Hematopoietic multipotent progenitor cell treated with erythropoietin and hydrocortisone succinate and interleukin-3 and kit ligand, for 15 days (in vitro differentiated cells): ENCODE results near the gene GRK6.
"Not testable (repeated sequence)": the region's sequence is repeated elsewhere in the genome, so short reads cannot be mapped to it uniquely, and the experiment has no call there.

Experiments
- DNase-seq: peaks from one replicate; pipeline ENCODE4 v3.0.0-alpha.2; 2015; ENCODE audit warnings: low spot score

GRK6 gene

GRCh38 chr5:177399997-177400868 lies 26.2 kb upstream of the GRK6 start, which contains the start of gene PFN3:
Gene PFN3, minus strand, starts transcription at chr5:177400661. Its CDS starts 85 bp downstream, at chr5:177400576.
- DNase-seq = no peak

- DNase-seq = peak; percentile 42
These were observed 24.0 kb upstream of the GRK6 start for GRCh38 chr5:177402271-177403043.

- DNase-seq = no peak
These were observed 23.2 kb upstream of the GRK6 start for GRCh38 chr5:177403102-177403791.

GRCh38 chr5:177403792-177404640 lies 22.5 kb upstream of the GRK6 start:
- DNase-seq = peak; percentile 80

GRCh38 chr5:177404641-177405179 lies 21.8 kb upstream of the GRK6 start:
- no peak for DNase-seq

GRCh38 chr5:177405312-177405711 lies 21.2 kb upstream of the GRK6 start:
- DNase-seq = no peak

GRCh38 chr5:177405805-177406204 lies 20.7 kb upstream of the GRK6 start:
- DNase-seq = no peak

GRCh38 chr5:177409043-177409801 lies 17.3 kb upstream of the GRK6 start, which contains the start of gene F12:
Gene F12, minus strand, starts transcription at chr5:177409564. Its CDS starts 37 bp downstream, at chr5:177409527.
- no peak for DNase-seq

GRCh38 chr5:177410575-177410974 lies 15.9 kb upstream of the GRK6 start:
- no peak for DNase-seq

GRCh38 chr5:177412603-177413233 lies 13.8 kb upstream of the GRK6 start:
- no peak for DNase-seq

- DNase-seq = no peak
These were observed 12.0 kb upstream of the GRK6 start for GRCh38 chr5:177414481-177414880.

- DNase-seq = not testable (repeated sequence)
These were observed 9.4 kb upstream of the GRK6 start for GRCh38 chr5:177417081-177417480.

- no peak for DNase-seq
These were observed 7.4 kb upstream of the GRK6 start for GRCh38 chr5:177419046-177419445.

GRCh38 chr5:177420472-177420871 lies 6.0 kb upstream of the GRK6 start:
- DNase-seq = not testable (repeated sequence)

- DNase-seq = no peak
These were observed 5.2 kb upstream of the GRK6 start for GRCh38 chr5:177421062-177421798.

GRCh38 chr5:177423671-177424070 lies 2.8 kb upstream of the GRK6 start:
- DNase-seq = no peak

GRCh38 chr5:177425196-177425800 lies 1.2 kb upstream of the GRK6 start:
- DNase-seq = no peak

- peak; percentile 100 for DNase-seq
These were observed 493 bp upstream of the GRK6 start for GRCh38 chr5:177425801-177426565.
